ENCODE results near the gene HOXB4.

GRCh38 chr17:48623583-48623982 is 45.4 kb upstream of the HOXB4 start:
- TF ChIP-seq CTCF (IDR thresholded peaks at IDR 0.05) (no peak), POLR2A (IDR thresholded peaks at IDR 0.05) (no peak)

All from lower leg skin (tissue), 3 donors.